HG03558 (cell line): ENCODE measurements around the gene XKR7.
A peak's percentile ranks its signal among the peaks of the same experiment; 100 is the strongest.

Experiments
- ATAC-seq: cut with Tn5 transposase; IDR thresholded peaks from one replicate; pipeline ENCODE4 v1.9.1; 2021; ENCODE audit warnings: moderate number of reproducible peaks; ENCODE audit not compliant: unreplicated experiment; ENCODE audit errors: extremely low read depth

XKR7 gene

DNA sequence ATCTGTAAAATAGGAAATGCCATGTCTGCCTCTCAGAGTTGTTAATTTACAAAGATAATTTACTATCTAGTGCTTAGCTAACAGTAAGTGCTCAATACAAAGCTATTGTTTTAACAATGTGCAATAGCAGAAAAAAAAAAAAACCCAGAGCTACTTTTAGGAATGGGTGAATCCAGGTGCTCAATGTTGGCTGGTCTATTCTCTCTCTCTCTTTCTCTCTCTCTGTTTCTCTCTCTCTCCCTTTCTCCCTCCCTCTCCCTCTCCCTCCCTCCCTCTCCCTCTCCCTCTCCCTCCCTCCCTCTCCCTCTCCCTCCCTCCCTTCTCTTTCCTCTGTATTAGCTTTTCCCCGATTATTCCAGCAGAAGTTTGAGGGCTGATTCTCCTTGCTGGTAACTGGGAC lies 30.1 kb upstream of the XKR7 start:
- no peak for ATAC-seq

DNA sequence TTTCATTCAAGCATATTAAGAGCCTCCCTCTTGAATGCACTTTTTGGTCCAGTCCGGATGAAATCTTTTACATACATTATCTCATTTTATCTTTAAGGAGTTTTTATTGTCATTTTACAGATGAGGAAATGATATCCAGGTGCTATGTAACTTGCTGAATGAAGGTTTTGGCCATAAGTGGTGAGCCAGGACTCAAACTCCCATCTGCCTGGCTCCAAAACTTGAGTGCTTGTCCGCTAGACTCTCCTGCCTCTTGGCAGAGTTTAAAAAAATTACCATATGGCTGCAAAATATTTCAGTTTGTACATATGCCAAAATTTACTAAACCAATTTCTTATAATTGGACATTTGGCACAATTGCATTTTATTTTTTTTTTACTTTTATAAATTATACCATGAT lies 28.3 kb upstream of the XKR7 start:
- no peak for ATAC-seq

DNA sequence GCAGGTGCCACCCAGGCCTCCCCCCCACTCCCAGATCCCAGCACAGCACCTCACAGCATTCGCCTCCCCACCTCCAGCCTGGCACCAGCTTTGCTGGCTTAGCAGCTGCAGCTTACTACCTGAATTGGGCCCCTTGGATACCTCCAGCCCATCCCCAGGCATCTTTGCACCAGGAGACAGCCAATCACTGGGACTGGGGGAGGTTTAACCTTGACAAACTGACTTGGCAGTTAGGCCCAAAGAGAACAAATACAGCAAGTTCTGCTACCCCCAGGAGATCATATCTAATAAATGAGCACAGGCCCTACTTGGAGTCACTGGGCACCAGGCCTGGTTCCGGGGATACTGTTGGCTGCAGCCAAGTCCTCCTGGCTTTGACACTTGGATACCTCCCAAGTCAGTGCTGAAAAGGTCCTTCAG lies 24.9 kb upstream of the XKR7 start:
- ATAC-seq = no peak

DNA sequence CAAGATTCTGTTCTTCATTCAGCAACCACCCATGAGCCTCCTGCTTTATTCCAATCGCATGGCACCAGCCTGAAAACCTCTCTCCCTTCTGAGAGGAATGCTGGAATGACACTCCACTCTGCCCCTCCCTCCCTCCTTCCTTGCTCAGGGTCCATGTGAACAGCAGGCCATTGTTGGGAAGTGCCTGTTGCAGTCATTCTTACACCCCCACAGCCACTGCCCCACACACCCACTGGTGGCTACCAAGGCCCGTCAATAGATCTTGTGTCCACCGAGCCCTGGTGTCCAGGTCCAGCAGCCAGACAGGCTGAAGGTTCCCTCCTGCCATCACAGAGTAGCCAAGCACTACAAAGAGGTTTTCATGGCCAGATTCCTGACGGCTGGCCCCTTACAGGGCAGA lies 22.6 kb upstream of the XKR7 start:
- no peak for ATAC-seq

DNA sequence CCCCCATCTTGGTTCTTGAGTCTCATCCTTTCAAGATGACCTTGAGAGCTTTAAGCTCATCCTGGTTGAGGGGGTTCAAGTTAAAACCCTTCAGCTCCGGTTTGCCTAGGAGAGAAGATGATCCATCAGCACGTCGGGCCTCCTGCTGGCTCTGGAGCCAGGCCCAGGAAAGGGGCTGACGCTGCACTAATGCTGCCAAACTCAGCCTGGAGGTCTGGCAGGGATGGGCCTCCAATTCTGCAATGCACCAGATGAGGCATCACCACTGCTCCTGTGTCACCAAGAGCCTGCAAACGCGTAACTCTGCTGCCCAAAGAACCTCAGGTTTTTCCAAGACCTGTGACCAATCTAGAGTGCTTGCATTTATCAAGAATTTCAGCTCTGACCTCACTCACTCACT lies 22.2 kb upstream of the XKR7 start:
- no peak for ATAC-seq

DNA sequence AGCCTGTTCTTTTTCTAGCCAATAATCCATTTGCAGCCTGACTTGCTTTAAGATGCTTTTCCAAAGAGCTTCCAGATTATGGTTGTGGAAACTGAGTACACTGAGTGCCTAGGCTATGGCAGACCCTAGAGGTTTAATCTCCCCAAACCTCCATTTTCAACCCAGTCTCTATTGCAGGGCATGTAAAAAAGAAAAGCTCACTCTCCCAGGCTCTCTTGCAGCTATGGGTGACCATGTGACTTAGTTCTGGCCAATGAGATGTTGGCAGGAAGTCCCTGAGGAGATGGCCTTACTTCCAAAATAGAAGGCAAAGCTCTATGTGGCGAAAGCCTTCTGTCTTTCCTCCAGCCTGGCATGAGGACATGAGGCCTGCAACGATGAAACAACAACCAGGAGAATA lies 19.9 kb upstream of the XKR7 start:
- no peak for ATAC-seq

DNA sequence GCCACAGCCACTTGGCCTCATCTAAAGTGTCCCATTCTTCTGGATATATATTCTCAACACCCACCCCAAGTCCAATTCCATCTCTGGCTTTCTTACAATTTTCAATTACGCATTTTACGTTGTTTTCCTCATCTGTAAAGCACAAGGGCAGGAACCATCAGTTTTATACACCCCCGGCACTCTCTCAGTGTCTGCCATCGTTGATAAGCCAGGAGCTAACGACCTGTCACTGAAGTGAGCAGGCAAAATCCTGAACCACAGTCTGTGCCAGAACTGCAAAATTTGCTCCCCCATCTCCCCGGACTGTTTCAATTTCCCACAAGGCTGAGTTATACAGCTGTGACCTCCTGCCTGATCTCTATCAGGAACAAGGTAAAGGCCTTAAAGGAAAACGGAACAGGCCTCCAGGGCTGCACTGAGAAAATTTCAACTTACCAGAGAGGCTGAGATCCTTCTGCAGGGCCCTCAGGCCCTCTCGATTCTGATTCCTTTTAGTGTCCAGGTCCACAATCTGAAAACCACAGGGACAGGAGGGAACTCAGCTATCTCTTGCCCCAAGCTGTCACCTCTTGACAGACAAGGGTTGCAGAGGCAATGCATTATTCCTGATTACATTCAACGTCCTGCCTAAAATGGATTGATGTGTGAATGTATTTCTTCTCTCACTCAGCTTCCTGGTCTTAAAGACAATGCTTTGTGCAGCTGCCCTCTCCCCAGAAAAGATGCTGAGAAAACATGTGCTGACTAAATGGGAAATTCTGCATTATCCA lies 17.9 kb upstream of the XKR7 start:
- ATAC-seq = no peak

DNA sequence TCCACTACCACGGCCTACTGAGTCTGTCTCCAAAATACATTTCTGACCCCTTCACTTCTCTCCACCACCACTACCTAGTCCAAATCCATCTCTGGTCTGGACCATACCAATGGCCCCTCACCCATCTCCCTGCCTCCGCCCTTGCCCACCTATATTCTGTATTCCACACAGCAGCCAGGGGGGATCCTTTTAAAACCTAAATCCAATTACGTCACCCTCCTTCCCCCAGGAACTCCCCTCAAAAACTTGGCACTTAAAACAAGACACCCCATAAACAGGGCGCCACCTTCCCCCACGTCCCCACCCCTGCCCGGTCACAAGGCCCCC lies 16.8 kb upstream of the XKR7 start:
- ATAC-seq = no peak

DNA sequence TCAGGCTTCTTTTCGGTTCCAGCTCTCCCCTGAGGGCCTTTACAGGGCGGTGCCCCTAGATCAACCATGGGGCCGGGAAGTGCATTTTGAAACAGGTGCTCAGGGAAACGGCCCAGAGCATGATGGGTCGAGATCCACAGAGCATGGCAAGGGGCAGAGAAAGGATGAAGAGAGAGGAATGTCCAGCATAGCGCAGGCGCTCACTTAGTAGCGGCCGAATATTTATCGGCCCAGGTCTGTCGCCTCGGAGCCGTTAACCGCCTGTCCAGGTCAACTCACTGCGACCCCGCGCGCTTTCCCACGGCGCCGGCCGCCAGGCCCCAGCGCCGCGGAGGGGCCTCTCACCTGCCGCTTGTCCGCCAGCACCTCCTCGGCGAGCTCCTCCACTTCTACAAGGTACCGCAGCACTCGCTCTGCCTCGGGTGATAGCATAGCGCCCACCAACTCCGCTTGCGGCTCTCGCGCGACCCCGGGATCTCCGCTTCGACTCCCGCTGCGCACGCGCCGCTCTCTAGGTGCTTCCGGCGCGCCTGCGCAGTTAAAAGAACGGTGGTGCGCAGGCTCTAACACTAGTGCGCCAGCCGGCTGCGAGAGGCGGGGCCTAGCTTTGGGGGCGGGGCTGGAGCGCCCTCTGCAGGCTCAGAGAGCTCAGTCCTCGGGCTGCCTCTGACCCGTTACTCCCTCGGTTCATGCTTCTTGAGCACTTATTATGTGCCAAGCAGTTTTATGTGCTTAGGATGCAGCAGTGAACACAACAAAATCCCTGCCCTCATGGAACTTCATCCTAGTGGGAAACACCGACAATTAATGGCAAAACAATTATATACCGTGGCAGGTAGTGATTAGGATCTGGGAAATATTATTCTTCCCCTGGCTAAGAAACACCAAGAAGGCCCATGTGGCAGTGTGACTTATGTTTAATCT lies 16.2 kb upstream of the XKR7 start, which contains the start of gene PDRG1:
Gene PDRG1, minus strand, starts transcription at position 517 of the 924 bp plus-strand sequence. Its CDS starts 85 bp downstream, at position 432.
- peak; percentile 86 for ATAC-seq

DNA sequence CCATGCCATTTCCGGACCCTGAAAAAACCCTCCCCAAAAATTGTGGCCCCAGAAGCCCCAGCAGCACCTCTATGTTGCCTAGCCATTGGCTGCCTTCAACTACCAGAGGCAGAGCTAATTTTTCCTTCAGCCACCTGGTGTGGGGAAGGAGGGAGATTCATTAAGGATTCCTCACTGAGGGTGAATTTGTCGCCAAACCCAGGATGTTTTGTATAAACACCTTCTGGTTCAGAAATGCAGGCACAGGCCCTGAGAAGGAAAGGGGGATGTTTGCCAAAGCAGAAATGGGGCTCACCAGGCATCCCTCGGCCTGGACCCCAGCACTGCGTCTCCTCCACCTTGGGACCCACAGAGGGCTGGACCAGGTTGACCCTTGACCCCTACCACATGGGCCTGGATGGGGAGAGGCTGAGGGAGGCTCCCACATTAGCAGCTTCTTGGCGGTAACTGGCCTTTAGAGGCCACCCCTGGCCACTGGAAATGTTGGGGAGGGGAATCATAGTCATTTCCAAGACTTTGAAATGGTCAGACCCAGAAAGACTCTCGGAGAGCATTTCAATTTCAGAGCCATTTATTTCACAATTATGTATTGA lies 14.3 kb upstream of the XKR7 start:
- no peak for ATAC-seq

DNA sequence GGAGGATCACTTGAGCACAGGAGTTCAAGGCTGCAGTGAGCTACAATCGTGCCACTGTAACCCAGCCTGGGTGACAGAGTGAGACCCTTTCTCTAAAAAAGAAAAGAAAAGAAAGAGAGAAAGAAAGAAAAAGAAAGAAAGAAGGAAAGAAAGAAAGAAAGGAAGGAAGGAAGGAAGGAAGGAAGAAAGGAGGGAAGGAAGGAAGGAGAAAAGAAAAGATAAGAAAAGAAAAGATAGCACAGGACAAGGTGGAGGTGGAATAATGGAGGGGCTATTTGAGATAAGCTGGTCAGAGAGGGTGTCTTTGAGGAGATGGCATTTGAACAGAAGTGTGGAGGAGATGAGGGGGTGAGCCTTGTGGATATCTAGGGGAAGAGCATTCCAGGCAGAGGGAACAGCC lies 13.5 kb upstream of the XKR7 start:
- ATAC-seq = no peak

DNA sequence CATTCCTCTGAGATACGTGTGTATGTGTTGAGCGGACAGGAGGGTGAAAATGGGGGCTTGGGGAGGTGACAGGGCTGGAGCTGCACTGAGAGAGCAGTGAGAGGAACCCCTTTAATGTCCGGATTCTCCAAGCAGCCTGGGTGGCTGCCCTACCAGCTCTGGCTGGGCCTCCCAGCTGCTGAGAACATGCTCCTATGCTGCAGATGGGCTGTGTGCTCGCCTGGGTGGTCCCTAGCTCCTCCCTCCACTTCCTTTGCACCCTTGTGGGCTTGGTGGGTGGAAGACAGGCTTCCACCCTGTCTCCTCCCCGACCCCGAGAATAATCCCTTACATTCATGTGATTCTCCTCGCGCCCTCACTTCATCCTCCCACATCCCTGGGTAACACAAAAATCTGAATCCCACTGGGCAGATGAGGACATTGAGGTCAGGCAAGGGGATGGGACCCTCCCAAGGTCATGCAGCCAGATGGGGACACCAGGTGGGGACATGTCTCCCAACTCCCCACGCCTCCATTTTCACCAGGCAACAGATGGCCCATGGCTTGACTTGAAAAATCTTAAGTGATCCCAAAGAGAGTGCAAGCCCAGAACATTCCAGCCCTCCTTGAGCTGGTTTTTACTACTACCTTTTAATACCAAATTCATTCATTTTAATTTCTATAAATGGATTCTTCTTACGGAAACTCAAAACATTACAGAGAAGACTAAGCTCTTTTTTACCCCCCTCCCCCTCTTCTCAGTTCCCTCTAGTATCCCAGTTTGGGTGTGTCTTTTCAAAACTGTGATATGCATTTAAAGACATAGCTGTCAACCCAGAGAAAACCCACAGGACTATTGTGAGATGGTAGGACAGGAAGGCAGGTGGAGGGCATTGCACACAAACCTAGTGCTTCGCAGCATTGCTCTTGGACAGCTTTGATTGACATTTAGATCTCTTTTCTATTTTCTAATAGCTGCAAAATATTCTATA lies 11.1 kb upstream of the XKR7 start:
- no peak for ATAC-seq

DNA sequence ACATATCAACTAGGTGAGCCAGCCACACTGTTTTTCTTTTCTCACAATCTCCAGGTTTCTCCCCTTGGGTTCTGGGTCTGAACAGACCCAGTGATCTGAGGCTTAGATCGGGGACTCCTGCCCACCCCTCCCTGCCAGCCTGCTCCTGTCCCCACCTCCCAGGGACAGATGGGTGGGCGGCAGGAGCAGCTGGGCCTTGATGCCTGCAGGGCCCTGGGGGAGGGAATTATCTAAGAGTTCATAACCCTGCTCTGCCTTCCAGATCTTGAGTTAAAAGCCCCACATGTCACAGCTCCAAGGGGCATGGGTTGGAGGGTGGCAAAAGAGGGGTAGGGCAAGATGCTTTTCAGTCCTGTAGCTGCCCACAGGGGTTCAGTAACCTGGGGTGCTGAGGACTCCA lies 5.2 kb upstream of the XKR7 start:
- ATAC-seq = no peak

DNA sequence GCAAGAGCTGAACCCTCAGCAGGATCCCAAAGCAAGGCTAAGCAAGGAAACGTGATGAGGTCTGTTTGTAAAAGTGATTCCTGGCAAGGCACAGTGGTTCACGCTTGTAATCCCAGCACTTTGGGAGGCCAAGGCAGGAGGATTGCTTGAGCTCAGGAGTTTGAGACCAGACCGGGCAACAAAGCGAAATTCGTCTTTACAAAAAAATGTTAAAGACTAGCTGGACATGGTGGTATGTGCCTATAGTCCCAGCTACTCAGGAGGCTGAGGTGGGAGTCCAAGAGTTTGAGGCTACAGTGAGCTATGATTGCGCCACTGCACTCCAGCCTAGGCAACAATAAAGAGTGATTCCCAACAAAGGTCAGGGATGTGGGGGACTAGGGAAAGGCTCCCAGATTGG lies 4.1 kb upstream of the XKR7 start:
- ATAC-seq = no peak

DNA sequence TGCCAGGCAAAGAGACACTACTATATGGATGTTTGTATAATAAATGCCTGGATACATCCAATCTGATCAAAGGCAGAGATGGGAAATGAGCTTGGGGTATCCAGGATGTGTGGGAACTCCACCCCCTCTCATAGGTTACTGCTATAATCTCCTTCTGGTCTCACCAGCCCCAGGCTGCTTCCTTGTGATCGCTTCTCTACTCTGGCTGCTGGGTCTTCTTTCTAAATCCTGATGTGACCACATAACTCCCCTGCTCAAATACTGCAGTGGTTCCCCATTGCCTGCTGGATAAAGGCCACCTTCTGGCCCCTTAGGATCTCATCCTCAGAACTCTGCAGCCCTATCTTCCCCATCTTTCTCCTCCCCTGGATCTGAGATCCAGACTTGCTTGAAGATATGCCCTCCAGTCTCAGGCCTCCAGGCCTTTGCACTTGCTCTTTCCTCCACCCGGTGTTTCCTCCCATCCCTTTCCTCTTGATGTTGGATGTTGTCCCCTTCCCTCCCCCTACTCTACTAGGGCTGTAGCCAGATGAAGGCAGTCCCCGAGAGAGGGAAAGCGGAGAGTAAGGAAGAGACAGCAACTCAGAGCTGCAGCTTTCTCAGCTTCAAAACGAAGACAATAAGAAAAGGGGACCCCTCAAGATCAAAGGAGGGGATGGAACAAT lies 828 bp upstream of the XKR7 start:
- no peak for ATAC-seq

DNA sequence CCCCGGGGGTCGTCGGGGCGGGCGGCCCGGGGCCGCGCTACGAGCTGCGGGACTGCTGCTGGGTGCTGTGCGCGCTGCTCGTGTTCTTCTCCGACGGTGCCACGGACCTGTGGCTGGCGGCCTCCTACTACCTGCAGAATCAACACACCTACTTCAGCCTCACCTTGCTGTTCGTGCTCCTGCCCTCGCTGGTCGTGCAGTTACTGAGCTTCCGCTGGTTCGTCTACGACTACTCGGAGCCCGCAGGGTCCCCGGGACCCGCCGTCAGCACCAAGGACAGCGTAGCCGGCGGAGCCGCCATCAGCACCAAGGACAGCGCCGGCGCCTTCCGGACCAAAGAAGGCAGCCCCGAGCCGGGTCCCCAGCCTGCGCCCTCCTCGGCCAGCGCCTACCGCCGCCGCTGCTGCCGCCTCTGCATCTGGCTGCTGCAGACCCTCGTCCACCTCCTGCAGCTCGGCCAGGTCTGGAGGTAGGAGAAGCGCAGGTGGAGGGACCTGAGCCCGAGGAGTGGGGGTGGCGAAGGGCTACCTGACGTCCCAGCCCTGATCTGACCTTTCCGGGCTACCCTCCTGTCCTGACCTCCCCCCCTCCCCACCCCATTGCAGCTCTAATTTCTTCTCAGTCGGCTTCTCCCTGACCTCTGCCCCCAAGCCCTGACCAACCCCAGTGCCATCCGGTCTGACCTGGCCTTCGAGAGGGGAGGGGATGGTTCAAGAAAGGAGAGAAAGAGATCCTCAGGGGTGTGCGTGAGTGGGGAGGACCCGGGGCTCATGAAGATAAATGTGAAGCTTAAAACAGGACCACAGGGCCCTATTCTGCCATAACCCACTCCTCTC lies 558 bp downstream of the XKR7 start:
- no peak for ATAC-seq

DNA sequence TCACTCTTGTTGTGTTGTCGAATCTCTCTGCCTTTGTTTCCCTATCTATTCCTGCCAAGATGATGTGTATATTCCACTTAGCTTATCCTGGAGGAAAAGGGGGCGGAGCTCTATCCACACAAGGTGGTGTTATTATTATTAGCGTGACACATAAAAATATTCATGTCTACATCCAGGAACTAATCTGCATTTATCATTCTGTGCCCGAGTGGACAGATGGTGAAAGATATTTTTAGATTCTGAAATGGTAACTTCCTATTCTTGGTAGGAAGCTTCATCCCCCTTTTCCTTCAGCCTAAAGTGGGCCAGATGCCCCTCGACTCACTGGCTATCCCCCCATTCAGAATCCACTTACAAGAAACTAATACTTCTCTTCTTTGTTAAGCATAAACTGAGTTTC lies 2.0 kb downstream of the XKR7 start:
- no peak for ATAC-seq

DNA sequence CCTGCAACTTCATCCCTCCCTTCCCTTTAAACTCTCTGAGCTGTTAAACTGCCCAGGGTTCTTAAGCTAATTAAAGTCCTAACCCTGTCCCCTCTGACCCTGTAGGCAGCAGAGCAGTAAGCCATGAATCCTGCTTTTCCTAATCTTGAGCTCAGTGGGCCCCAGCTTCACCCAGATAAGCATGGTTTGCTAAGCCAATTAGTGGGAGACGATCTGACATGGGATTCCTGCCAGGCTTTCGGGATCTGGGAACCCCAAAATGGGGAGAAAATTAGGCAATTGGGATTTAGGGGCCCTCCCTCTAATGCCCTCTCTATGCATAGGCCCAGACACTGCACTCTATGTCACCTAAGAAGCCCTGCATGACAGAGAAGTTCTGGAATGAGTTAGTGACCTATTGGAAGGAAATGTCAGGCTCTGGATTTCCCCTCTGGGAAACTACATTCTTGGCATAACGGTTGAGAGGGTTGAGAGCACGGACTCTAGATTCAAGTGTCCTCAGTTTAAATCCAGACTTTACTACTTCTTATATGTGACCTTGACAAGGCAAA lies 4.6 kb downstream of the XKR7 start:
- no peak for ATAC-seq
